ENCODE results near the gene GUCY1A1. TPM values are rescaled to one million over a fixed set of nuclear protein-coding genes. Genes with fewer than 3 reads are reported as not detected.

The GUCY1A1 gene
- total RNA-seq, 1 donor from 2014 or later = 1.5 TPM

- H3K4me3 Mint-ChIP-seq = peak overlapping the region; percentile 72
- H3K36me3 Mint-ChIP-seq = no peaks in the 10 kb centered on the region
- H3K4me1 Mint-ChIP-seq = peaks cover 20% of the 10 kb centered on the region
- Histone ChIP-seq H3K4me2 (peak overlapping the region; percentile 29), H3K9ac (no peak overlapping the region), H3F3A (ENCODE audit: low read depth) (no peaks in the 10 kb centered on the region), H2AFZ (replicated peaks) (no peak overlapping the region), H3K9me3 (ENCODE audit: low read depth) (no peaks in the 10 kb centered on the region), H3K4me3 (no peak overlapping the region), H3K79me2 (ENCODE audit: low read depth) (no peaks in the 10 kb centered on the region), H4K20me1 (ENCODE audit: low read depth) (no peaks in the 10 kb centered on the region), H3K4me1 (peaks cover 5% of the 10 kb centered on the region), H3K27me3 (no peaks in the 10 kb centered on the region), H3K36me3 (no peaks in the 10 kb centered on the region), H3K27ac (no peak overlapping the region)
- no peaks in the 10 kb centered on the region for H3K9me3 Mint-ChIP-seq
- peak; percentile 72 for DNase-seq (ENCODE audit: low spot score)
- peak overlapping the region; percentile 94 for H3K27ac Mint-ChIP-seq
- TF ChIP-seq EZH2 (IDR thresholded peaks at IDR 0.05) (no peak), EZH2phosphoT487 (IDR thresholded peaks at IDR 0.05) (no peak)
- TF ChIP-seq, protein P1, sequence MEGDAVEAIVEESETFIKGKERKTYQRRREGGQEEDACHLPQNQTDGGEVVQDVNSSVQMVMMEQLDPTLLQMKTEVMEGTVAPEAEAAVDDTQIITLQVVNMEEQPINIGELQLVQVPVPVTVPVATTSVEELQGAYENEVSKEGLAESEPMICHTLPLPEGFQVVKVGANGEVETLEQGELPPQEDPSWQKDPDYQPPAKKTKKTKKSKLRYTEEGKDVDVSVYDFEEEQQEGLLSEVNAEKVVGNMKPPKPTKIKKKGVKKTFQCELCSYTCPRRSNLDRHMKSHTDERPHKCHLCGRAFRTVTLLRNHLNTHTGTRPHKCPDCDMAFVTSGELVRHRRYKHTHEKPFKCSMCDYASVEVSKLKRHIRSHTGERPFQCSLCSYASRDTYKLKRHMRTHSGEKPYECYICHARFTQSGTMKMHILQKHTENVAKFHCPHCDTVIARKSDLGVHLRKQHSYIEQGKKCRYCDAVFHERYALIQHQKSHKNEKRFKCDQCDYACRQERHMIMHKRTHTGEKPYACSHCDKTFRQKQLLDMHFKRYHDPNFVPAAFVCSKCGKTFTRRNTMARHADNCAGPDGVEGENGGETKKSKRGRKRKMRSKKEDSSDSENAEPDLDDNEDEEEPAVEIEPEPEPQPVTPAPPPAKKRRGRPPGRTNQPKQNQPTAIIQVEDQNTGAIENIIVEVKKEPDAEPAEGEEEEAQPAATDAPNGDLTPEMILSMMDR (IDR thresholded peaks at IDR 0.05) = no peak
- no peaks in the 10 kb centered on the region for H3K27me3 Mint-ChIP-seq (ENCODE audit: insufficient read depth, low read depth)
Measured at GRCh38 chr4:155705664-155706063, 39.0 kb downstream of the GUCY1A1 start.

DNA sequence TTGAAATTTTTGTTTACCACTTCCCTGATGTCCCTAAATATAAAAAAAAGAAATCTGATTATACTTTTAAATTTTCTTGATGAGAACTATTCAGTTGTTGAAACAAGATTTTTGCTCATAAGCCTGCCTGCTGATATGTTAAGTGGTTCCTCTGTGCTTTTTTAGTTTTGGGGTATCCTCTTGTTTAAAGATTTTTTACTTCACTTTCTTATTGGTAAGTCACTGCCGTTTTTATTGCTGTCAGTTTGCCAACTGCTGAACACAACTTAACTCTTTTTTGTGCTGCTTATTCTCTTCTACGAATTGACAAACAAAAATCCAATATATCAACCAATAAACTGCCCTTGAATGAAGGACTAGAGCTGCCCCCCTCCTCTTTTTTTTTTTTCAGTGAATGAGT, 39.5 kb downstream of the GUCY1A1 start:
- DNase-seq (ENCODE audit: low spot score) = no peak
- Mint-ChIP-seq H3K36me3 (no peaks in the 10 kb centered on the region), H3K4me3 (no peak overlapping the region), H3K27me3 (ENCODE audit: insufficient read depth, low read depth) (no peaks in the 10 kb centered on the region), H3K4me1 (peaks cover 20% of the 10 kb centered on the region), H3K9me3 (no peaks in the 10 kb centered on the region), H3K27ac (no peak overlapping the region)
- Histone ChIP-seq H4K20me1 (ENCODE audit: low read depth) (no peaks in the 10 kb centered on the region), H3K79me2 (ENCODE audit: low read depth) (no peaks in the 10 kb centered on the region), H3K27me3 (no peaks in the 10 kb centered on the region), H3K4me3 (no peak overlapping the region), H3K4me1 (peaks cover 5% of the 10 kb centered on the region), H2AFZ (replicated peaks) (no peak overlapping the region), H3F3A (ENCODE audit: low read depth) (no peaks in the 10 kb centered on the region), H3K36me3 (no peaks in the 10 kb centered on the region), H3K27ac (no peak overlapping the region), H3K9ac (no peak overlapping the region), H3K9me3 (ENCODE audit: low read depth) (no peaks in the 10 kb centered on the region), H3K4me2 (peak overlapping the region; percentile 29)
- TF ChIP-seq EZH2phosphoT487 (IDR thresholded peaks at IDR 0.05) = no peak
- TF ChIP-seq EZH2 (IDR thresholded peaks at IDR 0.05) = no peak

- Mint-ChIP-seq H3K9me3 (no peaks in the 10 kb centered on the region), H3K27me3 (ENCODE audit: insufficient read depth, low read depth) (no peaks in the 10 kb centered on the region), H3K36me3 (no peaks in the 10 kb centered on the region), H3K4me3 (no peak overlapping the region), H3K27ac (no peak overlapping the region), H3K4me1 (peaks cover 20% of the 10 kb centered on the region)
- TF ChIP-seq EZH2 (IDR thresholded peaks at IDR 0.05) (no peak), EZH2phosphoT487 (IDR thresholded peaks at IDR 0.05) (no peak)
- TF ChIP-seq, protein P1 (IDR thresholded peaks at IDR 0.05) = no peak
- no peak overlapping the region for H2AFZ ChIP-seq (replicated peaks)
- H3K4me2 ChIP-seq = no peak overlapping the region
- H3K36me3 ChIP-seq = no peaks in the 10 kb centered on the region
- DNase-seq (ENCODE audit: low spot score) = no peak
- no peak overlapping the region for H3K27ac ChIP-seq
- no peaks in the 10 kb centered on the region for H4K20me1 ChIP-seq (ENCODE audit: low read depth)
- no peak overlapping the region for H3K4me3 ChIP-seq
- H3K9me3 ChIP-seq (ENCODE audit: low read depth) = no peaks in the 10 kb centered on the region
- no peaks in the 10 kb centered on the region for H3K79me2 ChIP-seq (ENCODE audit: low read depth)
- H3K9ac ChIP-seq = no peak overlapping the region
- no peaks in the 10 kb centered on the region for H3K27me3 ChIP-seq
- H3K4me1 ChIP-seq = peaks cover 5% of the 10 kb centered on the region
- no peaks in the 10 kb centered on the region for H3F3A ChIP-seq (ENCODE audit: low read depth)
Measured at GRCh38 chr4:155707251-155707650, 40.6 kb downstream of the GUCY1A1 start.

DNA sequence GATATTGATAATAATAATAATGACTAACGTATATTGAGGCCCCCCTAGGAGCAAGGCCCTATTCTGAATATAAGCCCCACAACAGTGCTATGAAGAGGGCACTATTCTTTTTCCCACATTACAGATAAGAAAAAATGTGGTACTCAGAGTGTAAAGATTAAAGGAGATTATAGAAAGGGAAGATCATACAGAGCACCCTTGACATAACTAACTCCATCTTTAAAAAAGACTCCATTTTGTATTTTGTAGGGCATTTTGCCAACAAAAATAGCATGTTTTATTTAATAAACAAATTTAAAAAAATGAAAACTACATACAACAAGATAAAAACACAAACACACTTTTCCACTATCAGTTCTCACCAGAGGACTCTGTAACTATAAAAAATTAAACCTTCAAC, 42.1 kb downstream of the GUCY1A1 start:
- no peak for DNase-seq (ENCODE audit: low spot score)
- H3K36me3 ChIP-seq = no peaks in the 10 kb centered on the region
- no peak overlapping the region for H3K4me2 ChIP-seq
- no peak overlapping the region for H3K27ac ChIP-seq
- H3K4me1 ChIP-seq = peaks cover 5% of the 10 kb centered on the region
- Mint-ChIP-seq H3K4me3 (no peak overlapping the region), H3K27me3 (ENCODE audit: insufficient read depth, low read depth) (no peaks in the 10 kb centered on the region), H3K27ac (no peak overlapping the region), H3K9me3 (no peaks in the 10 kb centered on the region), H3K4me1 (peaks cover 20% of the 10 kb centered on the region), H3K36me3 (no peaks in the 10 kb centered on the region)
- H3K4me3 ChIP-seq = no peak overlapping the region
- H3K9me3 ChIP-seq (ENCODE audit: low read depth) = no peaks in the 10 kb centered on the region
- H2AFZ ChIP-seq (replicated peaks) = no peak overlapping the region
- no peaks in the 10 kb centered on the region for H3F3A ChIP-seq (ENCODE audit: low read depth)
- H3K27me3 ChIP-seq = no peaks in the 10 kb centered on the region
- no peaks in the 10 kb centered on the region for H4K20me1 ChIP-seq (ENCODE audit: low read depth)
- no peak for TF ChIP-seq EZH2 (IDR thresholded peaks at IDR 0.05)
- TF ChIP-seq EZH2phosphoT487 (IDR thresholded peaks at IDR 0.05) = no peak
- TF ChIP-seq, protein P1 (IDR thresholded peaks at IDR 0.05) = no peak
- no peaks in the 10 kb centered on the region for H3K79me2 ChIP-seq (ENCODE audit: low read depth)
- H3K9ac ChIP-seq = no peak overlapping the region
